ENCODE results near the gene C22orf31. TPM values are rescaled to one million over a fixed set of nuclear protein-coding genes. Genes with fewer than 3 reads are reported as not detected.
"Not testable (repeated sequence)": the region's sequence is repeated elsewhere in the genome, so short reads cannot be mapped to it uniquely, and the experiment has no call there.

Gene C22orf31
- polyA plus RNA-seq (2014; cell fraction: cytosol; rRNA removed): not detected in 2 replicates
- polyA plus RNA-seq (2014; cell fraction: nucleus; rRNA removed): not detected in 2 replicates

- DNase-seq (ENCODE audit: low spot score): no peak
Measured at GRCh38 chr22:29061773-29062172, at the start of gene C22orf31. TSS of gene C22orf31 (minus strand) at chr22:29061831. CDS start at chr22:29061792, 39 bp downstream.

GRCh38 chr22:29110946-29111345 lies 49.3 kb upstream of the C22orf31 start:
- DNase-seq (ENCODE audit: low spot score): no peak

GRCh38 chr22:29109822-29110221 lies 48.2 kb upstream of the C22orf31 start:
- no peak for DNase-seq (ENCODE audit: low spot score)

GRCh38 chr22:29108137-29108536 lies 46.5 kb upstream of the C22orf31 start:
- DNase-seq (ENCODE audit: low spot score): no peak

- DNase-seq (ENCODE audit: low spot score): no peak
Measured at GRCh38 chr22:29106839-29107238, 45.2 kb upstream of the C22orf31 start.

DNA sequence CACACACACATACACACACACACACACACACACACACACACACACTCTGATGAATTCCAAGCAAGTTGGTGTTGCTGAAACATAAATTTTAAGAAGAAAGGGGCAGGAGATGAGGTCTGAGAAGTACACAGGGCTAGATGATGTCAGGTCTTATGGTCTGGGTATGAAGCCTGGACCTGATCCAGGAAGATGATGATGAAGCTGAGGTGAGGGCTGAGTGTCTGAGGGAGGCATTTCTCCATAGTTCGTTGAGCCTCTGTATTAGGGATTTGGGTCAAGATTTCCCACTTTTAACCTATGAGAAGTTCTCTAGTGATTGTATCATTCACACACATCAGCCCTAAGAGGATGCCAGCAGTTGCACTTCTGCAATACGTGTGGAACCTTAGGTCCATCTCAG lies 43.8 kb upstream of the C22orf31 start:
- no peak for DNase-seq (ENCODE audit: low spot score)

DNA sequence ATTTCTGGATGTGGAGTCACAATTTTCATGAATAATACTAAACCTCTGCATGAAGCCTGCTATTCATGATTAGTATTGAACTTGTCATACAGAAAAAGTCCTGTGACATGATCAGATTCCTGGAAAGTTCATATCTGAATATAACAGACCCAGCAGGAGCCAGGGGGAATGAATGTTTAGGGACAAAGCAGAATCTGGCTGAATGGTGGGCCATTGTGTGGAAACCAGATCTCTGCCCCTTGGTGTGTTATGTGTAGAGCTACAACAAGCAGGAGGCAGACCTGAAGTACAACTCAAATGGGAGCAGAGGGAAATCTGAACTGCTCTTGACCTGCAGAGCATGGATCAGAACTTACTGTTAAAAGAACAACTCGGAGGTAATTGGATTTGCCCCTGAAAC lies 41.5 kb upstream of the C22orf31 start:
- DNase-seq (ENCODE audit: low spot score): no peak

DNA sequence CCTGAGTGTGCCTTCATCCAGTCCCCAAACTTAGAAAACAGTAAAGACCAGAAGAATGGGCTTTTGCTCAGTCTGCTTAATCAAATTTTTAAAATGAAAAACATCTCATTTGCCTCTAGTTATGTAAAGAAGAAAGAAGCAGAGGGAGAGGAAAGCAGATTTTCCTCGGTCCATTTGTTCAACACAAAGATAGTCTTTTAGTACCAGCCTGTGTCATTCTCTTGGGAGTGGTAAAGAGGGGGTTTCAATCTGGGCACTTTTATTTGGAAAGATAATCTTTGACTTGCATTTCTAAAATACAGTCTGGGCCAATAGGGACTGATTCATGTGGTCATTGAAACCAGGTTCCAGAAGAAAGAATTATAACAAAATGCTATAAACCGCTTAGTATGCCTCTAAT lies 40.7 kb upstream of the C22orf31 start:
- DNase-seq (ENCODE audit: low spot score): no peak

DNA sequence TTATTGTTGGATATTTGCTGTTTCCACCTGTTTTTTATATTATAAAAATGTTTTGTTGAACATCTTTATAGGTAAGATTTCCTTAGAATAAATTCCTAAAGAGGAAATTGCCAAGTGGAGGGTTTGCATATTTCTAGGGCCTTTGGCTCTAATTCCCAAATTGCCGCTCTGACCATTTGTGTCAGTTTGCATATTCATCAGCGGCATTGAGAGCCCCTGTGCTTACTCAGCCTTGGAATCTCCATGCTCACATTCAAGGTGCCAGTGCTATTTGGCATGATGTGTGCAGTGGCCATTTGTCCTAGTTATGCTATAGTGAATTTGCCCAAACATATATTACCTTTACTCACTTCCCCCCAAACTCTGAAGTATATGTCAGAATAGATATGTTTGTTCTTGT lies 36.7 kb upstream of the C22orf31 start:
- no peak for DNase-seq (ENCODE audit: low spot score)

GRCh38 chr22:29096736-29097669 lies 35.4 kb upstream of the C22orf31 start:
- no peak for DNase-seq (ENCODE audit: low spot score)

DNA sequence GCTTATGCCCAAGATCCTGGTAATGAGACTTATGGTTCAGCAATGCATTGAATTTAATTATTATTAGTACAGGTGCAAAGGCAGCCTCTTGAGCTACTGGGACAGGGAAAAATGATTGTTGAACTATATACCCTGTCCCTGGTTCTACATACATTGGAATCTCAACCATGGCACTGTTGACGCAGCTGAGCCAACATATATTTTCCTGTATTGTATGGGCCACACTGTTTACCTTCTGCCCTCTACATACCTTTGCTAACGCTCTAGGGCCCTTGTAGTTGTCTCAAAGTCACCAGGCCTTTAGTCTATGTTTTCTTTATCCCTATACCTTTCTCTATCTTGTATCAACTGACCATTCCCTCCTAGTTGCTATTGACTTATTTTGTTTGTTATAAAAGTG lies 33.8 kb upstream of the C22orf31 start:
- DNase-seq (ENCODE audit: low spot score): no peak

GRCh38 chr22:29093501-29094300 lies 32.1 kb upstream of the C22orf31 start:
- no peak for DNase-seq (ENCODE audit: low spot score)

- DNase-seq (ENCODE audit: low spot score): no peak
Measured at GRCh38 chr22:29093030-29093429, 31.4 kb upstream of the C22orf31 start.

DNA sequence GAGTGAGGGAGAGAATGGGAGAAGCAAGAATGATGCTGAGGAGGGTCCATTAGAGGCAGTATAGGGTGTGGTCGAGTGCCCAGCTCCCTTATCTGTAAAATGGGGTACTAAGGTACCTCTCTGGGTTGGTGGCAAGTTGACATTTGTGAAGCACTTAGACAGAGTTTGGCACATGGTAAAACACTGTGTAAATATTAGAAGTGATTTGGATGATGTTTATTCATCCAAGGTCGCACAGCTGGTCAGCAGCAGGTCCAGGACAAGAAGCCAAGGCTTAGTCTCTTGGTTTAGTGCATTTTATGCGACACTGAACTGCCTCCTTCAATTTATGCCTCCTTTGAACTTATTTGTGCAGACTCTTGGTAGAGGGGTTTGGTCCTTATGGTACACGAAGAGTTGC lies 30.6 kb upstream of the C22orf31 start:
- no peak for DNase-seq (ENCODE audit: low spot score)

DNA sequence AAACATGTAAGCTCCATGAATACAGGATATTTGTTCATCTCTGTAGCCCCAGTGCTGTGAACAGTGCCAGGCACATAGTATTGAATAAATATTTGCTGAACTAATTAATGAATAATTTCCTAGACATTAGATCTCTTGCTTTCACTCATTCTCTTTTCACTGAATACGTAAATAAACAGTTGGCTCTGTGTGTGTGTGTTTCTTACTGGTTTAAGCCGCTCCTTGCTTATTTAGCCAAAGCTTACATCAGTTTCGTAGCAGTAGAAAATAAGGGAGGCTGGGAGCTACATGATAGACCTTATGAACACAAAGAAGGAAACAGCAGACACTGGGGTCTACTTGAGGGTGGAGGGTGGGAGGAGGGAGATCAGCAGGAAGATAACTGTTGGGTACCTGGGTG lies 28.4 kb upstream of the C22orf31 start:
- DNase-seq (ENCODE audit: low spot score): no peak

DNA sequence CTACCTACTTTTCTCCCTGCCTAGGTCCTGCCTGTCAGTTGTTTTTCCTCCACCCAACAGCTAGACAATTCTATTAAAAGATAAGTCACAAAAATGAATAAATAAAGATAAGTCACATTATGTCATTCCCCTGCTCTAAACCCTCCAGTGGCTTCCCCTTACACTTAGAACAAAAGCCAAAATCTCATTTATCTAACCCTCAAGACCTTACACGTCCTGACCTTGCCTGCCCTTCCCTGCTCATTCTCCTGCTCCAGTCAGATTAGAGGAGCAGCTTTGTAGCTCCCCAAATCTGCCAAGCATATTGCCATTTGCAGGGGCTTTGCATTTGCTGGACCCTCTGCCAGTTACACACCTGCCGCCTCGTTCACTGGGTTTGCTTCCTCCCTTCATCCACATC lies 27.9 kb upstream of the C22orf31 start:
- DNase-seq (ENCODE audit: low spot score): no peak

DNA sequence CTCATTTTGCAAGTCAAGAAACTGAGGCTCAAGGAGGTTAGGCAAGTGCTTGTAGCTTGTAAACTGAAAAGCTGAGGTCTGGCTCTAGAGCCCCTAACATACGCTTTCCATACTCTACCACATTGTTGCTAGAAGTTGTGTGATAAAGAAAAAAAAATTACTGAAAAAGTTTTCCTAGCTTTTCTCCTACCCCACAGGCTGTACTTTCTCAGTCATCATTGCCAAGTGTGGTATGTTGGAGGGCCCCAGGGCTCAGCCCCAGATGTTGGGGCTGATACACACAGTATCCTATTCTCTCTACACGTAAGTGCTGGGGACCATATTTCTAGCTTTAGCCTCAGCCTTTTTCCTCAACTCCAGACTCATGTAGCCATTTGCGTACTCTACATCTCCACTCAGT lies 27.2 kb upstream of the C22orf31 start:
- no peak for DNase-seq (ENCODE audit: low spot score)

GRCh38 chr22:29087012-29087411 lies 25.4 kb upstream of the C22orf31 start:
- no peak for DNase-seq (ENCODE audit: low spot score)

DNA sequence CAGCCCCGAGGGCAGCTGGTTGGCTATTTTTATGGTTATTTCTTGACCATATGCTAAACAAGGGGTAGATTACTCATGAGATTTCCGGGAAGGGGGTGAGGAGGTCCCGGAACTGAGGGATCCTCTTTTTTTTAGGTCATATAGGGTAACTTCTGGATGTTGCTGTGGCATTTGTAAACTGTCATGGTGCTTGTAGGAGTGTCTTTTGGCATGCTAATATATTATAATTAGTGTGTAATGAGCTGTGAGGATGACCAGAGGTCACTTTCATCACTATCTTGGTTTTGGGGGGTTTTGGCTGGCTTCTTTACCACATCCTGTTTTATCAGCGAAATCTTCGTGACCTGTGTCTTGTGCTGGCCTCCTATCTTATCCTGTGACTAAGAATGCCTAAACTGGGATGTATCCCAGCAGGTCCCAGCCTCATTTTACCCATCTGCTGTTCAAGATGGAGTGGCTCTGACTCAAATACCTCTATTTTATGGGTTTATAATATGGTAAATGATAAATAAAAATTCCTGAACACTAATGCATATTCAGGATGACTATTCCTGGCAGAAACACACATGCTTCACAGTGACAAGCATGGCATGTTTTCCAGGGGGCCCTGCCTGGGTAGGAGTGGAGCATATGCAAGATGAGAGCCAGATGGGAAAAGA lies 22.4 kb upstream of the C22orf31 start:
- no peak for DNase-seq (ENCODE audit: low spot score)

DNA sequence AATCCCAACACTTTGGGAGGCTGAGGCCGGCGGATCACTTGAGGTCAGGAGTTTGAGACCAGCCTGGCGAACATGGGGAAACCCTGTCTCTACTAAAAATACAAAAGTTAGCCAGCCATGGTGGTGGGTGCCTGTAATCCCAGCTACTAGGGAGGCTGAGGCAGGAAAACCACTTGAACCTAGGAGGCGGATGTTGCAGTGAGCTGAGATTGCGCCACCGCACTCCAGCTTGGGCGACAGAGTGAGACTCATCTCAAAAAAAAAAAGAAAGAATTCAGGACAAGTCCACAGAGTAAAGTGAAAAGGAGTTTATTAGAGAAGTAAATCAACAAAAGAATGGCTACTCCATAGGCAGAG lies 21.9 kb upstream of the C22orf31 start:
- DNase-seq (ENCODE audit: low spot score): not testable (repeated sequence)

- DNase-seq (ENCODE audit: low spot score): no peak
Measured at GRCh38 chr22:29082826-29083545, 21.4 kb upstream of the C22orf31 start.
